ENCODE measurements around the gene AGPAT1.
A peak's percentile ranks its signal among the peaks of the same experiment; 100 is the strongest.

Gene AGPAT1

DNA sequence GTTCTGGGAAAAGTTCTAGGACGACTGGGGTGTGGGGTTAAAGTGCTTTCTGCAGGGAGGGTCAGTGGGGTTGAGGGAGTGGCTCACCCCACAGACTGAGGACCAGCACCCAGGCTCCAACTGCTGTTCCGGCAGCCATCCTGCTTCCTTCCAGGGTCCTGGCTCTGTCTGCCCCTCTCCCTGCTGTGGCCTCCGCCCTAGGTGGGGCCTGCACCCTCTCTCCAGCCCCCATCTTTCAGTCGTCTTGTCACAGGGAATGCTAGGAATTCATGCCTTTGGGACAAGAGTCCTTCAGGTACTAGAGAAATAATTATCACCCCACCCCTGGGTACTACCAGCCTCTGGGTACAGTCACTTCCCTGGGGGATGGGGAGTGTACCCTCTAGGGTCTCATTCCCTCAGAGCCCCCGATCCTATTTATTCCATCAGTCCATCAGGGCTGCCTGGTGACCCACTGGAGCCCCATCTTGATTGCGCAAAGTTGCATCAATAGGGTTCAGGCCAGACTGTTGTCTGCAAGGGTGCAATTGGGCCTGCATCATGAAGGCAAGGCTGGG, 8.3 kb upstream of the AGPAT1 start, which contains the start of gene AGER:
TSS of gene AGER (minus strand) at position 170 of the 557 bp plus-strand sequence. CDS start at position 139, 31 bp downstream.
- H3K27ac ChIP-seq = peak within 1 kb of the TSS; percentile 52
- TF ChIP-seq, protein P1, sequence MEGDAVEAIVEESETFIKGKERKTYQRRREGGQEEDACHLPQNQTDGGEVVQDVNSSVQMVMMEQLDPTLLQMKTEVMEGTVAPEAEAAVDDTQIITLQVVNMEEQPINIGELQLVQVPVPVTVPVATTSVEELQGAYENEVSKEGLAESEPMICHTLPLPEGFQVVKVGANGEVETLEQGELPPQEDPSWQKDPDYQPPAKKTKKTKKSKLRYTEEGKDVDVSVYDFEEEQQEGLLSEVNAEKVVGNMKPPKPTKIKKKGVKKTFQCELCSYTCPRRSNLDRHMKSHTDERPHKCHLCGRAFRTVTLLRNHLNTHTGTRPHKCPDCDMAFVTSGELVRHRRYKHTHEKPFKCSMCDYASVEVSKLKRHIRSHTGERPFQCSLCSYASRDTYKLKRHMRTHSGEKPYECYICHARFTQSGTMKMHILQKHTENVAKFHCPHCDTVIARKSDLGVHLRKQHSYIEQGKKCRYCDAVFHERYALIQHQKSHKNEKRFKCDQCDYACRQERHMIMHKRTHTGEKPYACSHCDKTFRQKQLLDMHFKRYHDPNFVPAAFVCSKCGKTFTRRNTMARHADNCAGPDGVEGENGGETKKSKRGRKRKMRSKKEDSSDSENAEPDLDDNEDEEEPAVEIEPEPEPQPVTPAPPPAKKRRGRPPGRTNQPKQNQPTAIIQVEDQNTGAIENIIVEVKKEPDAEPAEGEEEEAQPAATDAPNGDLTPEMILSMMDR (IDR thresholded peaks at IDR 0.05) = no peak
- no peaks in the 10 kb centered on the region for H3K79me2 ChIP-seq
- H2AFZ ChIP-seq = no peak within 1 kb of the TSS
- H3K4me2 ChIP-seq (ENCODE audit: low read length) = no peak within 1 kb of the TSS
- H3K4me1 ChIP-seq = peaks cover 2% of the 10 kb centered on the region
- no peaks in the 10 kb centered on the region for H3K36me3 ChIP-seq (ENCODE audit: control insufficient read depth, insufficient read depth, low read length)
- H3K27me3 ChIP-seq (ENCODE audit: control insufficient read depth, insufficient read depth, low read length) = no peaks in the 10 kb centered on the region
- H3K4me3 ChIP-seq (ENCODE audit: low read depth, low read length) = no peak within 1 kb of the TSS
- no peak within 1 kb of the TSS for H3K9ac ChIP-seq
- H3K9me3 ChIP-seq (ENCODE audit: control insufficient read depth, low read length) = no peaks in the 10 kb centered on the region

- Histone ChIP-seq H3K9ac (no peak overlapping the region), H3K4me2 (ENCODE audit: low read length) (no peak overlapping the region), H3K4me1 (no peaks in the 10 kb centered on the region), H3K9me3 (ENCODE audit: control insufficient read depth, low read length) (no peaks in the 10 kb centered on the region), H3K4me3 (ENCODE audit: low read depth, low read length) (no peak overlapping the region), H3K36me3 (ENCODE audit: control insufficient read depth, insufficient read depth, low read length) (no peaks in the 10 kb centered on the region), H2AFZ (no peak overlapping the region), H3K27ac (peak overlapping the region; percentile 30), H3K27me3 (ENCODE audit: control insufficient read depth, insufficient read depth, low read length) (no peaks in the 10 kb centered on the region), H3K79me2 (peaks cover 2% of the 10 kb centered on the region)
- TF ChIP-seq, protein P1 (IDR thresholded peaks at IDR 0.05) = no peak
Observed at GRCh38 chr6:32183483-32184083, 7.7 kb upstream of the AGPAT1 start.

DNA sequence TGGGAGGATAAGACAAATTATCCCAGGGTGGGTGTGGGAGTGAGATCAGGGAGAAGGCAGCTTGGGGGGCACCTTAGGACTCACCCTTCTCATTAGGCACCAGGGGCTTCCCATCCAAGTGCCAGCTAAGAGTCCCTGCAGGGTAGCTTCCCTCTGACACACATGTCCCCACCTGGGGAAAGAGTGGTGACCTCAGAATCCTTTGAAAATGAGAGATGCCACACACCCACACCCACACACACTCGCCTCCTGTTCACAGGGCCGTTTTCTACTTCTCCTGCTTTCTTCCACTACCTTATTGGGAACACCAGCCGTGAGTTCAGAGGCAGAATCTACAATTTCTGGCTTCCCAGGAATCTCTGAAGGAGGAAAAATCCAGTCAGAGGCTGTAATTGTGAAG, 7.1 kb upstream of the AGPAT1 start:
- Histone ChIP-seq H3K9ac (no peak overlapping the region), H3K27ac (peak overlapping the region; percentile 30), H3K9me3 (ENCODE audit: control insufficient read depth, low read length) (no peaks in the 10 kb centered on the region), H2AFZ (no peak overlapping the region), H3K4me2 (ENCODE audit: low read length) (no peak overlapping the region), H3K79me2 (peaks cover 3% of the 10 kb centered on the region), H3K27me3 (ENCODE audit: control insufficient read depth, insufficient read depth, low read length) (no peaks in the 10 kb centered on the region), H3K36me3 (ENCODE audit: control insufficient read depth, insufficient read depth, low read length) (no peaks in the 10 kb centered on the region), H3K4me1 (no peaks in the 10 kb centered on the region), H3K4me3 (ENCODE audit: low read depth, low read length) (no peak overlapping the region)
- TF ChIP-seq, protein P1 (IDR thresholded peaks at IDR 0.05) = no peak

DNA sequence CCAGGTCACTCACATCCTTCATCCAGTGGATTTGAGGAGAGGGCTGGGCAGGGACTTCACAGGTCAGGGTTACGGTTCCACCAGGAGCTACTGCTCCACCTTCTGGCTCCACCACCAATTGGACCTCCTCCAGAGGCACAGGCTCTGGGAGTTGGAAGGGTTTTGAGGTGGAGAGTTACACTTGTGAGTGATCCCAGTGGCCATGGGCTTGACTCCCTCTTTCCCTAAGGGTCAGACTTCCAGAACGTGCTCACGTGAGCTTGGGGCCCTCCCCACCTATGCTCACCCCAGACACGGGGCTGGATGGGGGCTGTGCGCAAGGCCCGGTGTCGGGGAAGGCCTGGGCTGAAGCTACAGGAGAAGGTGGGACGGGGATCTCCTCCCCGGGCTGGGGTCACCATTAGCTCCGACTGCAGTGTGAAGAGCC, 6.7 kb upstream of the AGPAT1 start:
- Histone ChIP-seq H3K9me3 (ENCODE audit: control insufficient read depth, low read length) (no peaks in the 10 kb centered on the region), H3K9ac (no peak overlapping the region), H3K27me3 (ENCODE audit: control insufficient read depth, insufficient read depth, low read length) (no peaks in the 10 kb centered on the region), H3K4me1 (no peaks in the 10 kb centered on the region), H2AFZ (no peak overlapping the region), H3K79me2 (peaks cover 3% of the 10 kb centered on the region), H3K4me2 (ENCODE audit: low read length) (no peak overlapping the region), H3K4me3 (ENCODE audit: low read depth, low read length) (no peak overlapping the region), H3K27ac (no peak overlapping the region), H3K36me3 (ENCODE audit: control insufficient read depth, insufficient read depth, low read length) (no peaks in the 10 kb centered on the region)
- TF ChIP-seq, protein P1 (IDR thresholded peaks at IDR 0.05) = no peak

Measured in parathyroid adenoma (tissue), 2 donors.